HepG2 (cell line): ENCODE results near the gene STYK1. TPM values are rescaled to one million over a fixed set of nuclear protein-coding genes. Genes with fewer than 3 reads are reported as not detected.

ENCODE experiments used
- BRCA1 ChIP-seq: sonication (generic); formaldehyde crosslinking; IDR thresholded peaks from 2 replicates; pipeline ENCODE4 v1.4.0; 2020; ENCODE audit warnings: missing genetic modification reagents
- CHD2 ChIP-seq: IDR thresholded peaks from 2 replicates; pipeline ENCODE4 v1.6.1; 2011; ENCODE audit warnings: low read depth, low read length, improper control_type of control experiment
- FOXM1 ChIP-seq: sonication (generic); formaldehyde crosslinking; IDR thresholded peaks from 2 replicates; pipeline ENCODE4 v1.5.0; 2020; ENCODE audit warnings: missing genetic modification reagents
- HNRNPL ChIP-seq: fragments of 200-400 bp; formaldehyde crosslinking; IDR thresholded peaks from 2 replicates; pipeline ENCODE4 v1.6.1; 2017; ENCODE audit warnings: mild to moderate bottlenecking, low read depth, low read length
- IRF2 ChIP-seq: IDR thresholded peaks from 2 replicates; pipeline ENCODE4 v1.6.1; 2018; ENCODE audit warnings: missing genetic modification reagents, missing compliant biosample characterization
- KLF6 ChIP-seq: IDR thresholded peaks from 2 replicates; pipeline ENCODE4 v1.8.0; 2016; ENCODE audit warnings: missing biosample characterization, missing genetic modification reagents
- MTF1 ChIP-seq: sonication (generic); formaldehyde crosslinking; IDR thresholded peaks from 2 replicates; pipeline ENCODE4 v1.5.0; 2020; ENCODE audit warnings: missing genetic modification reagents
- MXI1 ChIP-seq: IDR thresholded peaks from 3 replicates; pipeline ENCODE4 v1.6.1; 2012; ENCODE audit warnings: low read depth, low read length, inconsistent platforms, borderline replicate concordance
- NFIC ChIP-seq: IDR thresholded peaks from 2 replicates; pipeline ENCODE4 v1.6.1; 2012; ENCODE audit warnings: mild to moderate bottlenecking, low read length, inconsistent platforms
- PCBP1 ChIP-seq: fragments of 200-400 bp; formaldehyde crosslinking; IDR thresholded peaks from 2 replicates; pipeline ENCODE4 v1.6.1; 2017; ENCODE audit warnings: mild to moderate bottlenecking, low read depth, low read length, borderline replicate concordance
- PHB2 ChIP-seq: fragments of 450-650 bp; IDR thresholded peaks from 2 replicates; pipeline ENCODE4 v1.6.1; 2018; ENCODE audit not compliant: partially characterized antibody
- ZNF12 ChIP-seq: sonication (generic); formaldehyde crosslinking; IDR thresholded peaks from 2 replicates; pipeline ENCODE4 v1.5.0; 2020; ENCODE audit warnings: missing genetic modification reagents
- ZNF256 ChIP-seq: sonication (generic); formaldehyde crosslinking; conservative IDR thresholded peaks from 2 replicates; pipeline ENCODE4 v1.4.0; 2020; ENCODE audit warnings: missing genetic modification reagents
- ZNF331 ChIP-seq: sonication (generic); formaldehyde crosslinking; IDR thresholded peaks from 2 replicates; pipeline ENCODE4 v1.4.0; 2020; ENCODE audit warnings: missing genetic modification reagents
- ZNF660 ChIP-seq: sonication (generic); formaldehyde crosslinking; IDR thresholded peaks from 2 replicates; pipeline ENCODE4 v1.5.1; 2020; ENCODE audit warnings: mild to moderate bottlenecking, low read depth, missing genetic modification reagents, borderline replicate concordance
- ZNF724P ChIP-seq: sonication (generic); formaldehyde crosslinking; IDR thresholded peaks from 2 replicates; pipeline ENCODE4 v1.8.0; 2022; ENCODE audit warnings: missing genetic modification reagents, borderline replicate concordance
- ZNF746 ChIP-seq: sonication (generic); formaldehyde crosslinking; IDR thresholded peaks from 2 replicates; pipeline ENCODE4 v1.8.0; 2022; ENCODE audit warnings: mild to moderate bottlenecking, missing genetic modification reagents
- ZNF761 ChIP-seq: sonication (generic); formaldehyde crosslinking; conservative IDR thresholded peaks from 2 replicates; pipeline ENCODE4 v1.4.0; 2020; ENCODE audit warnings: mild to moderate bottlenecking, missing genetic modification reagents
- ZSCAN25 ChIP-seq: sonication (generic); formaldehyde crosslinking; IDR thresholded peaks from 2 replicates; pipeline ENCODE4 v1.8.0; 2022; ENCODE audit warnings: mild to moderate bottlenecking, missing genetic modification reagents
- polyA plus RNA-seq, 8 experiments: library from polyadenylated mRNA; depleted of rRNA in 3 of 8; stranded (reverse) in 7 of 8; unstranded in 1 of 8; fragments of >200 nt; fragmentation: Illumina TruSeq in 4 of 8; extraction: Trizol in 4 of 8; gene quantifications; 2 replicates each; pipeline versions ENCODE4 v1.2.1 to v1.2.3, GENCODE V29; 2011 to 2016; ENCODE audit warnings: low read depth in 4 of 8, missing spikeins in 1 of 8, mixed read lengths in 1 of 8; ENCODE audit not compliant: insufficient read depth in 1 of 8
- total RNA-seq, 5 experiments: library from RNA; depleted of rRNA; stranded (reverse); fragments of >200 nt; fragmentation: Illumina TruSeq; extraction: Trizol; gene quantifications; 2 replicates each; pipeline ENCODE4 v1.2.3, GENCODE V29; 2016; ENCODE audit warnings: low read depth in 1 of 5
- TF ChIP-seq, protein P1 (sequence below): IDR thresholded peaks from 2 replicates; pipeline ENCODE4 v1.6.1; 2016; ENCODE audit warnings: missing compliant biosample characterization, missing genetic modification reagents, borderline replicate concordance
- TF ChIP-seq, protein P2 (sequence below): sonication (generic); formaldehyde crosslinking; IDR thresholded peaks from 2 replicates; pipeline ENCODE4 v1.4.0; 2020; ENCODE audit warnings: missing genetic modification reagents
- TF ChIP-seq, protein P3 (sequence below): sonication (generic); formaldehyde crosslinking; IDR thresholded peaks from 2 replicates; pipeline ENCODE4; 2020; ENCODE audit warnings: missing genetic modification reagents, mild to moderate bottlenecking, borderline replicate concordance

STYK1 gene
- total and polyA plus RNA-seq, 2 of the 13 experiments (the other 11 are each of a cell fraction or from before 2014, with no cell fraction given), result not detected

DNA sequence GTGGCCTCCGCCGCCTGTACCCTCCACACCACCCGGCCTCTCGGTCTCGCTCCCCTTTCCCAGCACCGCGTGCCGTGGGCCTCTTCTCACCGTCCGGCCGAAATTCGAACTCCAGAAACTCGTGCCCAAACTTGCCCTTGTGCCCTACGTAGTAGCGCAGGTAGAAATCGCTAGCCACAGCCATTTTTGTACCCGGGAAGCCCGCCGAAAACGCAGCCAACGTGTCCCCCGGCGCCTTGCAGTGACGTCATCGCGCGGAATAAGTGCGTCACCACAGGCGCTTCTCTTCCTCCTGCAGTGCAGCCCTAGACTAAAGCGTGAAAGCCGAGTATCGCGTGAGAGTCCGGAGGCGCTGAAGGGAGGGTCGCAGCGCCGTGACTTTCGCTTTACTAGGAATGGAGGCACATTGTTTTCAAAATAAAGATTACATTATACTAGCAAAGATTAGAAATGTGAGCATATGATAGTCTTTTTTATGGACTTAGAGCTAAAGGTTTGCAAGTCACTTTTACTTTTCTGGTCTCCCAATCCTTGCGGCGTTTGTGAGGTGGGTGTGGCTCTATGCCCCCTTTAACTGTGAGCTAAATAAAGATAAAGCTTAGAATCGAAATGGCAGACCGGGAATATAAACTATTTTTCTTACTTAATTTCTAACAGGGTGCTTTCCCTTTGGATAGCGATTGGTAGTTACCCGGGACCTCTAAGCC lies 60.4 kb downstream of the STYK1 start, which contains the start of gene MAGOHB (continued):
- TF ChIP-seq, protein P1, sequence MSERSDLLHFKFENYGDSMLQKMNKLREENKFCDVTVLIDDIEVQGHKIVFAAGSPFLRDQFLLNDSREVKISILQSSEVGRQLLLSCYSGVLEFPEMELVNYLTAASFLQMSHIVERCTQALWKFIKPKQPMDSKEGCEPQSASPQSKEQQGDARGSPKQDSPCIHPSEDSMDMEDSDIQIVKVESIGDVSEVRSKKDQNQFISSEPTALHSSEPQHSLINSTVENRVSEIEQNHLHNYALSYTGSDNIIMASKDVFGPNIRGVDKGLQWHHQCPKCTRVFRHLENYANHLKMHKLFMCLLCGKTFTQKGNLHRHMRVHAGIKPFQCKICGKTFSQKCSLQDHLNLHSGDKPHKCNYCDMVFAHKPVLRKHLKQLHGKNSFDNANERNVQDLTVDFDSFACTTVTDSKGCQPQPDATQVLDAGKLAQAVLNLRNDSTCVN (CRISPR knock-in tag), result peak; percentile 72; the same call in 1 of the 2 replicates
- TF ChIP-seq ZNF761 (no peak), ZNF724P (CRISPR knock-in tag) (peak; percentile 55; the same call in 1 of the 2 replicates), ZNF746 (CRISPR knock-in tag) (peak; percentile 48; the same call in 1 of the 2 replicates), MXI1 (peak; percentile 97), FOXM1 (CRISPR knock-in tag) (no peak), ZNF256 (CRISPR knock-in tag) (no peak), ZNF331 (CRISPR knock-in tag) (peak; percentile 91), PCBP1 (no peak), ZSCAN25 (CRISPR knock-in tag) (peak; percentile 32; the same call in 1 of the 2 replicates), PHB2 (no peak), HNRNPL (no peak), NFIC (no peak), CHD2 (peak; percentile 95), ZNF660 (CRISPR knock-in tag) (no peak), ZNF12 (CRISPR knock-in tag) (peak; percentile 54; the same call in 1 of the 2 replicates), BRCA1 (CRISPR knock-in tag) (no peak), IRF2 (CRISPR knock-in tag) (peak; percentile 99), KLF6 (no peak), MTF1 (CRISPR knock-in tag) (no peak)
- TF ChIP-seq, protein P2, sequence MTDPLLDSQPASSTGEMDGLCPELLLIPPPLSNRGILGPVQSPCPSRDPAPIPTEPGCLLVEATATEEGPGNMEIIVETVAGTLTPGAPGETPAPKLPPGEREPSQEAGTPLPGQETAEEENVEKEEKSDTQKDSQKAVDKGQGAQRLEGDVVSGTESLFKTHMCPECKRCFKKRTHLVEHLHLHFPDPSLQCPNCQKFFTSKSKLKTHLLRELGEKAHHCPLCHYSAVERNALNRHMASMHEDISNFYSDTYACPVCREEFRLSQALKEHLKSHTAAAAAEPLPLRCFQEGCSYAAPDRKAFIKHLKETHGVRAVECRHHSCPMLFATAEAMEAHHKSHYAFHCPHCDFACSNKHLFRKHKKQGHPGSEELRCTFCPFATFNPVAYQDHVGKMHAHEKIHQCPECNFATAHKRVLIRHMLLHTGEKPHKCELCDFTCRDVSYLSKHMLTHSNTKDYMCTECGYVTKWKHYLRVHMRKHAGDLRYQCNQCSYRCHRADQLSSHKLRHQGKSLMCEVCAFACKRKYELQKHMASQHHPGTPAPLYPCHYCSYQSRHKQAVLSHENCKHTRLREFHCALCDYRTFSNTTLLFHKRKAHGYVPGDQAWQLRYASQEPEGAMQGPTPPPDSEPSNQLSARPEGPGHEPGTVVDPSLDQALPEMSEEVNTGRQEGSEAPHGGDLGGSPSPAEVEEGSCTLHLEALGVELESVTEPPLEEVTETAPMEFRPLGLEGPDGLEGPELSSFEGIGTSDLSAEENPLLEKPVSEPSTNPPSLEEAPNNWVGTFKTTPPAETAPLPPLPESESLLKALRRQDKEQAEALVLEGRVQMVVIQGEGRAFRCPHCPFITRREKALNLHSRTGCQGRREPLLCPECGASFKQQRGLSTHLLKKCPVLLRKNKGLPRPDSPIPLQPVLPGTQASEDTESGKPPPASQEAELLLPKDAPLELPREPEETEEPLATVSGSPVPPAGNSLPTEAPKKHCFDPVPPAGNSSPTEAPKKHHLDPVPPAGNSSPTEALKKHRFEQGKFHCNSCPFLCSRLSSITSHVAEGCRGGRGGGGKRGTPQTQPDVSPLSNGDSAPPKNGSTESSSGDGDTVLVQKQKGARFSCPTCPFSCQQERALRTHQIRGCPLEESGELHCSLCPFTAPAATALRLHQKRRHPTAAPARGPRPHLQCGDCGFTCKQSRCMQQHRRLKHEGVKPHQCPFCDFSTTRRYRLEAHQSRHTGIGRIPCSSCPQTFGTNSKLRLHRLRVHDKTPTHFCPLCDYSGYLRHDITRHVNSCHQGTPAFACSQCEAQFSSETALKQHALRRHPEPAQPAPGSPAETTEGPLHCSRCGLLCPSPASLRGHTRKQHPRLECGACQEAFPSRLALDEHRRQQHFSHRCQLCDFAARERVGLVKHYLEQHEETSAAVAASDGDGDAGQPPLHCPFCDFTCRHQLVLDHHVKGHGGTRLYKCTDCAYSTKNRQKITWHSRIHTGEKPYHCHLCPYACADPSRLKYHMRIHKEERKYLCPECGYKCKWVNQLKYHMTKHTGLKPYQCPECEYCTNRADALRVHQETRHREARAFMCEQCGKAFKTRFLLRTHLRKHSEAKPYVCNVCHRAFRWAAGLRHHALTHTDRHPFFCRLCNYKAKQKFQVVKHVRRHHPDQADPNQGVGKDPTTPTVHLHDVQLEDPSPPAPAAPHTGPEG, result 0 out of 2 replicates have a peak, but pooled peaks have one; percentile 42
- TF ChIP-seq, protein P3, sequence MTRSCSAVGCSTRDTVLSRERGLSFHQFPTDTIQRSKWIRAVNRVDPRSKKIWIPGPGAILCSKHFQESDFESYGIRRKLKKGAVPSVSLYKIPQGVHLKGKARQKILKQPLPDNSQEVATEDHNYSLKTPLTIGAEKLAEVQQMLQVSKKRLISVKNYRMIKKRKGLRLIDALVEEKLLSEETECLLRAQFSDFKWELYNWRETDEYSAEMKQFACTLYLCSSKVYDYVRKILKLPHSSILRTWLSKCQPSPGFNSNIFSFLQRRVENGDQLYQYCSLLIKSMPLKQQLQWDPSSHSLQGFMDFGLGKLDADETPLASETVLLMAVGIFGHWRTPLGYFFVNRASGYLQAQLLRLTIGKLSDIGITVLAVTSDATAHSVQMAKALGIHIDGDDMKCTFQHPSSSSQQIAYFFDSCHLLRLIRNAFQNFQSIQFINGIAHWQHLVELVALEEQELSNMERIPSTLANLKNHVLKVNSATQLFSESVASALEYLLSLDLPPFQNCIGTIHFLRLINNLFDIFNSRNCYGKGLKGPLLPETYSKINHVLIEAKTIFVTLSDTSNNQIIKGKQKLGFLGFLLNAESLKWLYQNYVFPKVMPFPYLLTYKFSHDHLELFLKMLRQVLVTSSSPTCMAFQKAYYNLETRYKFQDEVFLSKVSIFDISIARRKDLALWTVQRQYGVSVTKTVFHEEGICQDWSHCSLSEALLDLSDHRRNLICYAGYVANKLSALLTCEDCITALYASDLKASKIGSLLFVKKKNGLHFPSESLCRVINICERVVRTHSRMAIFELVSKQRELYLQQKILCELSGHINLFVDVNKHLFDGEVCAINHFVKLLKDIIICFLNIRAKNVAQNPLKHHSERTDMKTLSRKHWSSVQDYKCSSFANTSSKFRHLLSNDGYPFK, result peak; percentile 94; the same call in 1 of the 2 replicates
